Activated CD8-positive, alpha-beta memory T cell treated with anti-CD3 and anti-CD28 coated beads for 1 hour (primary cell): ENCODE results near the gene ITSN1.
"Not testable (repeated sequence)": the region's sequence is repeated elsewhere in the genome, so short reads cannot be mapped to it uniquely, and the experiment has no call there.

ENCODE experiments used
- DNase-seq, 2 donors: peaks; one replicate each; pipeline ENCODE4 v3.0.0-alpha.2; 2020; ENCODE audit warnings: low read depth in 1 of 2; ENCODE audit errors: extremely low read depth in 1 of 2

The ITSN1 gene

GRCh38 chr21:33857846-33858666 is 215.8 kb downstream of the ITSN1 start:
- no peak for DNase-seq

- DNase-seq, result no peak
Measured at GRCh38 chr21:33858667-33859372, 216.5 kb downstream of the ITSN1 start.

- DNase-seq, result no peak
Measured at GRCh38 chr21:33859373-33860102, 217.2 kb downstream of the ITSN1 start.

GRCh38 chr21:33860332-33860879 is 218.1 kb downstream of the ITSN1 start:
- DNase-seq, result no peak

- no peak for DNase-seq
Measured at GRCh38 chr21:33861125-33861524, 218.8 kb downstream of the ITSN1 start.

DNA sequence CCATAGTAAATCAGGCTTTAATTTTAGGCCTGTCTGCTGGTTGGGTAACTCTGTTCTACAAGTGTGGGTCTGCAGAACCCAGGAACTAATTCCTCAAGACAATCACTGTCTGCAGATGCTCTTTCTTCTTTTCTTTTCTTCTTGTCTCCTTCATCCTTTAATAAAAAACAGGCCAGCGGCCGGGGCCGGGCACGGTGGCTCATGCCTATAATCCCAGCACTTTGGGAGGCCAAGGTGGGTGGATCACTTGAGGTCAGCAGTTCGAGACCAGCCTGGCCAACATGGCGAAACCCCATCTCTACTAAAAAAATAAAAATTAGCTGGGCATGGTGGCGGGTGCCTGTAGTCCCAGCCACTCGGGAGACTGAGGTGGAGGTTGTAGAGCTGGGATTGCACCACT is 220.9 kb downstream of the ITSN1 start:
- DNase-seq, result not testable (repeated sequence)

DNA sequence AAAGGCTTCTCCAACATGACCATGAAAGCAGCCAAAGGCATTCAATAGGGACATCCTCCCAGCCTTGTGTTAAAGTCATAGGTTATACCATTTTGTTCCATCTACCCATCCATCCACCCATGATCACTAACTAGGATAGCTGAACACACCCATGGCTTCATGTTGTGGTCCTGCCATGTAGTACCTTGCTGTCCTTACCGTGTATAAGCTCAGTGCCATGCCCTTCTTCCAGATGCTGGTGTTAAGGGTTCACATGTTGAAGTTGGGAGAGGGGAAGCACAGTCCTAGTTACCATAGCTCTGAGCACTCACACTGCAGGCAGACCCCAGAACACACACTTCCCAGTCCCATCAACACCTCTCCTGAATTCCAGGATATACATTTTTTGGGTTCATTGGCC is 221.8 kb downstream of the ITSN1 start:
- DNase-seq, result no peak

DNA sequence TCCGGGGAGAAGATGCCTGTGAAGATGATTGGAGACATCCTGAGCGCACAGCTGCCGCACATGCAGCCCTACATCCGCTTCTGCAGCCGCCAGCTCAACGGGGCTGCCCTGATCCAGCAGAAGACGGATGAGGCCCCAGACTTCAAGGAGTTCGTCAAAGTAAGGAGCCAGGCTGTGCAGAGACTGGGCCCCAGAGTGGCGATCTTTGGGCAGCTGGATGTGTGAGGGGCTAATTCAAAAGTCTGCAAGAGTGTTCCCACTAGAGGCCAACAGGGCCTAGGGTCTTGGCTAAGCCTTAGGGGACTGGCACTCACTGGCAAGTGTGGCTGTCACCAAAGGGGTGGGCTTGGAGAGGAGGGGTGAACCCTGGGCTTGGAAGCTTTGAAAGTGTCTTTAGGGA is 222.9 kb downstream of the ITSN1 start:
- DNase-seq, result no peak

GRCh38 chr21:33865996-33866575 is 223.8 kb downstream of the ITSN1 start:
- DNase-seq, result no peak

- no peak for DNase-seq
Measured at GRCh38 chr21:33866826-33867225, 224.5 kb downstream of the ITSN1 start.

DNA sequence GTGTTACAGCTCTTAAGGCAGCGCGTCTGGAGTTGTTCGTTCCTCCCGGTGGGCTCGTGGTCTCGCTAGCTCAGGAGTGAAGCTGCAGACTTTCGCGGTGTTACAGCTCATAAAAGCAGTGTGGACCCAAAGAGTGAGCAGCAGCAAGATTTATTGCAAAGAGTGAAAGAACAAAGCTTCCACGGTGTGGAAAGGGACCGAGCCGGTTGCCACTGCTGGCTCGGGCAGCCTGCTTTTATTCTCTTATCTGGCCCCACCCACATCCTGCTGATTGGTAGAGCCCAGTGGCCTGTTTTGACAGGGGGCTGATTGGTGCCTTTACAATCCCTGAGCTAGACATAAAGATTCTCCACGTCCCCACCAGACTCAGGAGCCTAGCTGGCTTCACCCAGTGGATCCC is 225.6 kb downstream of the ITSN1 start:
- not testable (repeated sequence) for DNase-seq

- DNase-seq, result no peak
Measured at GRCh38 chr21:33869873-33870272, 227.6 kb downstream of the ITSN1 start.

GRCh38 chr21:33870768-33871167 is 228.5 kb downstream of the ITSN1 start:
- no peak for DNase-seq

- DNase-seq, result no peak
Measured at GRCh38 chr21:33871171-33871570, 228.9 kb downstream of the ITSN1 start.

DNA sequence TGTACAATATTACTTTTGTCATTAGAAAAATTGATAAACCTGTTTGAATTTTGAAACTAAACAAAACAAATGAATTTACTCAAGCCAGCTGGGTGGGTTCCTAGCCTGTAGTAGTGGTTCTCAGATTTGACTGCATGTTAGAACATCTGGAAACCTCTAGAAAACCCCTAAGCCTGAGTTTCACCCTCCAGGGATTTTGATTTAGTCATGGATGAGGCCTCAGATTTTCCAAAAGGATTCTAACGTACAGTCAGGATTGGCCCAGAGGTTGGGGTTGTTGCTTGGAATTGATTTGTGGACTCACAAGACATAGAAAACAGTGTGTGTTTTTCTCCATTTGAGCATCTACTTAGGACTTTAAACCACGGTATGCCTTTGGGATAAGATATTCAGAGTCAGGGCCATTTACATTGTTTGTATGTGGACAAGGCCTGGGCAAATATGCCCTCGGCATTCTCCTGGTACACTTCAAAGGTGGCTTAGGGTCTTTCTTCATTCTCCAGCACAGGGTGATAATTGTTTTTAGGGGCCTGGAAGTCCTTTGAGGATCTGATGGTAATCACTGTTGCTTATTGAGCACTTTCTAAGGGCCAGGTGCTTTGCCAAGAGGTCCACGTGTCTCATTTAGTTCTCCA is 230.7 kb downstream of the ITSN1 start:
- no peak for DNase-seq

DNA sequence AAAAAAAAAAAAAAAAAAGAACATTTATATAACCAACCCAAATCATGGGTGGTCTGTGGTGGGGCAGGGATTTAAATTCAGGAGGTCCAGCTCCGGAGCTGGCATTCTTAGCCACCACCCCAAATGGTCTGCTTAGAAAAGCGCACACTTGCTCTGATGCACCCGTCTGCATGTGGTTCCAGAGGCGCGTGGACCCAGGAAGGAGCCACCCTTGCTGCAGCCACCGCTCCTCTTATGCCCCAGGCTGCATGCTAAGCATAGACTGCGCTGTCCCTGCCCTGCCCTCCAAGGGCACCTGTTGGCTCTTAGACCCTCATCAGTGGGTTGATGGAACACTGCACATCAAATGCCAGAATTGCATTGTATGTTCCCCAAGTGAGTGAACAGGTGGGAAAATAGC is 231.9 kb downstream of the ITSN1 start:
- no peak for DNase-seq

- no peak for DNase-seq
Measured at GRCh38 chr21:33875026-33875695, 232.9 kb downstream of the ITSN1 start.

- DNase-seq, result no peak
Measured at GRCh38 chr21:33878824-33879223, 236.5 kb downstream of the ITSN1 start.

GRCh38 chr21:33880626-33881025 is 238.3 kb downstream of the ITSN1 start:
- no peak for DNase-seq
